ENCODE data around the gene IGF2BP2. TPM values are rescaled to one million over a fixed set of nuclear protein-coding genes. Genes with fewer than 3 reads are reported as not detected.

Gene IGF2BP2
- total RNA-seq, 1 donor from 2014 or later: 60.8 TPM

GRCh38 chr3:185865247-185865646 lies 40.4 kb upstream of the IGF2BP2 start:
- TF ChIP-seq CTCF (IDR thresholded peaks at IDR 0.05): no peak
- H3K27ac Mint-ChIP-seq (ENCODE audit: unreplicated experiment): no peak overlapping the region
- no peaks in the 10 kb centered on the region for H3K27me3 Mint-ChIP-seq (ENCODE audit: low read depth)
- peaks cover 6% of the 10 kb centered on the region for H3K9me3 Mint-ChIP-seq (ENCODE audit: low read depth)
- peaks cover 2% of the 10 kb centered on the region for H3K36me3 Mint-ChIP-seq (ENCODE audit: low read depth)
- H3K4me1 Mint-ChIP-seq (ENCODE audit: low read depth): no peaks in the 10 kb centered on the region
- no peak overlapping the region for H3K4me3 Mint-ChIP-seq (ENCODE audit: unreplicated experiment)
- no peak for DNase-seq (ENCODE audit: low spot score)

DNA sequence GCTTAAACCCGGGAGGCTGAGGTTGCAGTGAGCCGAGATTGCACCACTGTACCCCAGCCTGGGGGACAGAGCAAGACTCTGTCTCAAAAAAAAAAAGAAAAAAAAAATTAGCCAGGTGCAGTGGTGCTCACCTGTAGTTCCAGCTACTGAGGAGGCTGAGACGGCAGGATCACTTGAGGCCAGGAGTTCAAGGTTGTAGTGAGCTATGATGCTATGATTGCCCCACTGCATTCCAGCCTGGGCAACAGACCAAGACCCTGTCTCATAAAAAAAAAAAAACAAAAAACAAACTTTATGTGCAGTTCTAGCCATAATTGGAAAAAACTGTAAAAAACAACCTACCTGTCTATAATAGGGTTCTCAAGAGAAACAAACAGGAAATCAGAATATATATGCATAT lies 39.9 kb upstream of the IGF2BP2 start:
- no peak overlapping the region for H3K4me3 Mint-ChIP-seq (ENCODE audit: unreplicated experiment)
- peaks cover 6% of the 10 kb centered on the region for H3K9me3 Mint-ChIP-seq (ENCODE audit: low read depth)
- H3K36me3 Mint-ChIP-seq (ENCODE audit: low read depth): peaks cover 2% of the 10 kb centered on the region
- H3K27ac Mint-ChIP-seq (ENCODE audit: unreplicated experiment): no peak overlapping the region
- no peak for TF ChIP-seq CTCF (IDR thresholded peaks at IDR 0.05)
- DNase-seq (ENCODE audit: low spot score): no peak
- no peaks in the 10 kb centered on the region for H3K4me1 Mint-ChIP-seq (ENCODE audit: low read depth)
- no peaks in the 10 kb centered on the region for H3K27me3 Mint-ChIP-seq (ENCODE audit: low read depth)

GRCh38 chr3:185862920-185863319 lies 38.1 kb upstream of the IGF2BP2 start:
- H3K27ac Mint-ChIP-seq (ENCODE audit: unreplicated experiment): no peak overlapping the region

DNA sequence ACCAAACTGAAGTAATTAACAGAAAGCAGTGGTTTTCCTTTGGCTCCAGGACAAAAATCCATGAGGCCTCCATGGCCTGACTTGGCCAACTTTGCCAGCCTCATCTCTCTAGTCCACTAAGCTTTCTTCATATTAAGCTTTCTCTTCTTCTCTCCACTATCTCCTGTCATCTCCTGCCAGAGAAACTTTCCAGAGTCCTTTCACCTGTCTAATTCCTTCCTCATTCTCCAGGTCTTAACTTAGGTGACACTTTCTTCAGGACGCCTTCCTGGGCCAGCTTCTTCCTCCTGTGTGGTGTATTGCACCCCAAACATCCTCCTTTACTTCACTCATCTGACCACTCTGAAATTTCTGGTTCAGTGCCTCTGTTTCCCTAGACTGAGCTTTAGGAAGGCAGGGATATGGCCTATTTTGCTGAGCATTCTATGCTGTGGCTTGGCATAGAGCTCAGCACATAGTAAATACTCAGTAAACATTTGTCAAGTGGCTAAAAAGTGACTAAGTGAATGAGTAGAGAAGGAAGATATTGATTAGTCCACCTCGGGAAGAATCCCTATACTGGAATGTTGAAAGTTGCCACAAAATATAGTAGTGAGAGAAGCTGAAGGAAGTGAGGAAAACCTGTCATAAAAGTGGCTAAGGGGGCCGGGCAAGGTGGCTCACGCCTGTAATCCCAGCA lies 34.6 kb upstream of the IGF2BP2 start:
- no peaks in the 10 kb centered on the region for H3K4me1 Mint-ChIP-seq (ENCODE audit: low read depth)
- H3K9me3 Mint-ChIP-seq (ENCODE audit: low read depth): peaks cover 10% of the 10 kb centered on the region
- H3K4me3 Mint-ChIP-seq (ENCODE audit: unreplicated experiment): no peak overlapping the region
- TF ChIP-seq CTCF (IDR thresholded peaks at IDR 0.05): no peak
- peaks cover 3% of the 10 kb centered on the region for H3K36me3 Mint-ChIP-seq (ENCODE audit: low read depth)
- H3K27me3 Mint-ChIP-seq (ENCODE audit: low read depth): no peaks in the 10 kb centered on the region
- no peak for DNase-seq (ENCODE audit: low spot score)
- H3K27ac Mint-ChIP-seq (ENCODE audit: unreplicated experiment): no peak overlapping the region

More at GRCh38 chr3:185862920-185863319, 38.1 kb upstream of the IGF2BP2 start:
- no peaks in the 10 kb centered on the region for H3K4me1 Mint-ChIP-seq (ENCODE audit: low read depth)
- no peaks in the 10 kb centered on the region for H3K9me3 Mint-ChIP-seq (ENCODE audit: low read depth)
- H3K4me3 Mint-ChIP-seq (ENCODE audit: unreplicated experiment): no peak overlapping the region
- TF ChIP-seq CTCF (IDR thresholded peaks at IDR 0.05): no peak
- DNase-seq (ENCODE audit: low spot score): no peak
- H3K36me3 Mint-ChIP-seq (ENCODE audit: low read depth): no peaks in the 10 kb centered on the region
- no peaks in the 10 kb centered on the region for H3K27me3 Mint-ChIP-seq (ENCODE audit: low read depth)

DNA sequence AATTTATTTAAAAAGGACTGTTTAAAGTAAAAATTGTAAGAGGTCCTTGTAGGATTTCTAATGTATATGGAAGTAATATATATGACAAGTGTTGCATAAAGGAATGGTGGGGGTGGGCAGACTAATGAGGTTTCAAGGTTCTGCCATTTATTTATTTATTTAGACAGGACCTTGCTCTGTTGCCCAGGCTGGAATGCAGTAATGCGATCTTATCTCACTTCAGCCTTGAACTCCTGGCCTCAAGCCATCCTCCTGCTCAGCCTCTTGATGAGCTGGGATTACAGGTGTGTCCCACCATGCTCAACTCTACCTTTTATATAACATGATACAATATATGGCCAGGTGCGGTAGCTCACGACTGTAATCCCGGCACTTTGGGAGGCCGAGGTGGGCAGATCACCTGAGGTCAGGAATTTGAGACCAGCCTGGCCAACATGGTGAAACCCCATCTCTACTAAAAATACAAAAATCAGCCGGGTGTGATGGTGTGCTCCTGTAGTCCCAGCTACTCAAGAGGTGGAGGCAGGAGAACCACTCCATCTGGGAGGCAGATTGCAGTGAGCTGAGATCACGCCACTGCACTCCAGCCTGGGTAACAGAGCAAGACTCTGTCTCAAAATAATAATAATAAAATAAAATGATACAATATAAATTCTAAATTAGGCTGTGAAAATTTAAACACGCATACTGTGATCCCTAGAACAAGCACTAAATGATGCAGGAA lies 33.8 kb upstream of the IGF2BP2 start:
- Mint-ChIP-seq H3K27me3 (ENCODE audit: low read depth) (no peaks in the 10 kb centered on the region), H3K4me1 (ENCODE audit: low read depth) (no peaks in the 10 kb centered on the region), H3K27ac (ENCODE audit: unreplicated experiment) (no peak overlapping the region), H3K9me3 (ENCODE audit: low read depth) (peaks cover 10% of the 10 kb centered on the region), H3K4me3 (ENCODE audit: unreplicated experiment) (no peak overlapping the region), H3K36me3 (ENCODE audit: low read depth) (peaks cover 3% of the 10 kb centered on the region)
- no peak for DNase-seq (ENCODE audit: low spot score)
- TF ChIP-seq CTCF (IDR thresholded peaks at IDR 0.05): no peak

Measured in chondrocyte (in vitro differentiated cells).